H1 (cell line): ENCODE data around the gene PRKAG3.

Experiments
- GABPA ChIP-seq: IDR thresholded peaks from 2 replicates; pipeline ENCODE4 v1.6.1; 2011; ENCODE audit warnings: mild to moderate bottlenecking, low read length, moderate library complexity, borderline replicate concordance; ENCODE audit not compliant: insufficient read depth
- PHF8 ChIP-seq: fragments of 200-600 bp; sonication (generic); conservative IDR thresholded peaks from 2 replicates; pipeline ENCODE4 v1.7.1; 2012; ENCODE audit warnings: low read depth, mild to moderate bottlenecking, inconsistent platforms, low read length, moderate library complexity
- POLR2A ChIP-seq, 2 experiments: IDR thresholded peaks; 1 replicate in 1 of 2; 2 replicates in 1 of 2; pipeline ENCODE4 v1.6.1; 2011; ENCODE audit warnings: low read depth in 2 of 2, low read length in 2 of 2, mild to moderate bottlenecking in 2 of 2; ENCODE audit errors: control extremely low read depth in 1 of 2
- POLR2AphosphoS5 ChIP-seq: IDR thresholded peaks from 2 replicates; pipeline ENCODE4 v1.6.1; 2011; ENCODE audit warnings: low read depth, low read length
- SP2 ChIP-seq: IDR thresholded peaks from 2 replicates; pipeline ENCODE4 v1.6.1; 2012; ENCODE audit warnings: mild to moderate bottlenecking, low read length, inconsistent platforms
- TAF1 ChIP-seq: IDR thresholded peaks from 2 replicates; pipeline ENCODE4 v1.6.1; 2011; ENCODE audit warnings: mild to moderate bottlenecking, low read depth, low read length
- ZNF274 ChIP-seq: IDR thresholded peaks from 2 replicates; pipeline ENCODE4 v1.7.0; 2012; ENCODE audit warnings: low read length, borderline replicate concordance; ENCODE audit errors: extremely low read depth
- TF ChIP-seq, protein P1 (sequence below), 3 experiments: IDR thresholded peaks; 1 replicate in 2 of 3; 2 replicates in 1 of 3; pipeline versions ENCODE4 v1.5.1 to v1.6.1; 2011; ENCODE audit warnings: low read length in 3 of 3, mild to moderate bottlenecking in 3 of 3, inconsistent platforms in 2 of 3, low read depth in 1 of 3, moderate library complexity in 1 of 3; ENCODE audit not compliant: insufficient read depth in 1 of 3; ENCODE audit errors: control extremely low read depth in 1 of 3

DNA sequence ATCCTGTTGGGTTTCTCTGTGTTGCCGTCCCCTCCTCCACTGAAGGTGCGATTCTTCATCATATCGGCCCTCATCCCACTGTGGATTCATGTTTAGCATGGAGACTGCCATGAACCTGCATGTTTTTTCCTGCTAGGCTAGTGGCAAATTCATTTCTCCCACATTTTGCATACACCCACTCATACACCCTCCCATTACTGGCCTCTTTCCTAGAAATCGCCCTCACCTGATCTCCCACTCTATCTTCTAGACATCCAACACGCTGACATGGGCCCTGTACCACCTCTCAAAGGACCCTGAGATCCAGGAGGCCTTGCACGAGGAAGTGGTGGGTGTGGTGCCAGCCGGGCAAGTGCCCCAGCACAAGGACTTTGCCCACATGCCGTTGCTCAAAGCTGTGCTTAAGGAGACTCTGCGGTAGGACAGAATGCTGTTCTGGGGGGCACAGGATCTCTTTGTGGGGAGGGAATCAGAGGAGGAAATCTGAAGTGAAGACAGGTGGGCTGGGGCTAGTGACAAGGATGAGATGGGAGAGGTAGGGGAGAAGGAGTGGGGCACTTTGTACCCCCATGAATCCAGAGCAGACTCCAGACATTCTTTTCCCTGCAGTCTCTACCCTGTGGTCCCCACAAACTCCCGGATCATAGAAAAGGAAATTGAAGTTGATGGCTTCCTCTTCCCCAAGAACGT is 17.7 kb downstream of the PRKAG3 start:
- no peak for TF ChIP-seq POLR2A (IDR thresholded peaks at IDR 0.05; ENCODE audit: control extremely low read depth in 1 of 2, low read depth in 2 of 2, low read length in 2 of 2)
- TF ChIP-seq, protein P1, sequence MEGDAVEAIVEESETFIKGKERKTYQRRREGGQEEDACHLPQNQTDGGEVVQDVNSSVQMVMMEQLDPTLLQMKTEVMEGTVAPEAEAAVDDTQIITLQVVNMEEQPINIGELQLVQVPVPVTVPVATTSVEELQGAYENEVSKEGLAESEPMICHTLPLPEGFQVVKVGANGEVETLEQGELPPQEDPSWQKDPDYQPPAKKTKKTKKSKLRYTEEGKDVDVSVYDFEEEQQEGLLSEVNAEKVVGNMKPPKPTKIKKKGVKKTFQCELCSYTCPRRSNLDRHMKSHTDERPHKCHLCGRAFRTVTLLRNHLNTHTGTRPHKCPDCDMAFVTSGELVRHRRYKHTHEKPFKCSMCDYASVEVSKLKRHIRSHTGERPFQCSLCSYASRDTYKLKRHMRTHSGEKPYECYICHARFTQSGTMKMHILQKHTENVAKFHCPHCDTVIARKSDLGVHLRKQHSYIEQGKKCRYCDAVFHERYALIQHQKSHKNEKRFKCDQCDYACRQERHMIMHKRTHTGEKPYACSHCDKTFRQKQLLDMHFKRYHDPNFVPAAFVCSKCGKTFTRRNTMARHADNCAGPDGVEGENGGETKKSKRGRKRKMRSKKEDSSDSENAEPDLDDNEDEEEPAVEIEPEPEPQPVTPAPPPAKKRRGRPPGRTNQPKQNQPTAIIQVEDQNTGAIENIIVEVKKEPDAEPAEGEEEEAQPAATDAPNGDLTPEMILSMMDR (IDR thresholded peaks at IDR 0.05; ENCODE audit: control extremely low read depth in 1 of 3, insufficient read depth in 1 of 3, low read depth in 1 of 3, low read length in 3 of 3), result no peak
- TF ChIP-seq SP2, result no peak
- TF ChIP-seq POLR2AphosphoS5, result no peak
- TF ChIP-seq PHF8, result no peak
- TF ChIP-seq TAF1, result no peak
- no peak for TF ChIP-seq ZNF274
- no peak for TF ChIP-seq GABPA
